ENCODE measurements around the gene IFT27.
"Not testable (repeated sequence)": the region's sequence is repeated elsewhere in the genome, so short reads cannot be mapped to it uniquely, and the experiment has no call there.

IFT27 gene

GRCh38 chr22:36743011-36743410 is 32.9 kb downstream of the IFT27 start:
- DNase-seq: no peak

GRCh38 chr22:36741968-36742367 is 34.0 kb downstream of the IFT27 start:
- DNase-seq: no peak

- DNase-seq: no peak
These were observed 34.6 kb downstream of the IFT27 start for GRCh38 chr22:36741204-36741793.

GRCh38 chr22:36740716-36741115 is 35.2 kb downstream of the IFT27 start:
- DNase-seq: no peak

- DNase-seq: no peak
These were observed 36.7 kb downstream of the IFT27 start for GRCh38 chr22:36739185-36739584.

- DNase-seq: no peak
These were observed 37.4 kb downstream of the IFT27 start for GRCh38 chr22:36738416-36739020.

- no peak for DNase-seq
These were observed 38.1 kb downstream of the IFT27 start for GRCh38 chr22:36737776-36738175.

- no peak for DNase-seq
These were observed 39.1 kb downstream of the IFT27 start for GRCh38 chr22:36736701-36737320.

- DNase-seq: no peak
These were observed 41.5 kb downstream of the IFT27 start for GRCh38 chr22:36734171-36735058.

- no peak for DNase-seq
These were observed 42.6 kb downstream of the IFT27 start for GRCh38 chr22:36733271-36733670.

GRCh38 chr22:36732609-36733008 is 43.3 kb downstream of the IFT27 start:
- DNase-seq: no peak

GRCh38 chr22:36731916-36732315 is 44.0 kb downstream of the IFT27 start:
- no peak for DNase-seq

GRCh38 chr22:36731321-36731720 is 44.6 kb downstream of the IFT27 start:
- not testable (repeated sequence) for DNase-seq

GRCh38 chr22:36730176-36730858 is 45.6 kb downstream of the IFT27 start:
- DNase-seq: no peak

GRCh38 chr22:36729321-36729720 is 46.6 kb downstream of the IFT27 start:
- no peak for DNase-seq

- DNase-seq: no peak
These were observed 47.4 kb downstream of the IFT27 start for GRCh38 chr22:36728505-36728904.

- no peak for DNase-seq
These were observed 47.9 kb downstream of the IFT27 start for GRCh38 chr22:36727927-36728488.

GRCh38 chr22:36727110-36727509 is 48.8 kb downstream of the IFT27 start:
- no peak for DNase-seq

- DNase-seq: no peak
These were observed 49.9 kb downstream of the IFT27 start for GRCh38 chr22:36726007-36726380.

GRCh38 chr22:36725366-36726006 is 50.4 kb downstream of the IFT27 start:
- DNase-seq: no peak

- DNase-seq: no peak
These were observed 51.1 kb downstream of the IFT27 start for GRCh38 chr22:36724836-36725235.

- DNase-seq: no peak
These were observed 53.9 kb downstream of the IFT27 start for GRCh38 chr22:36722055-36722454.
